Thoracic aorta endothelial cell (primary cell): ENCODE data around the gene MXD1. TPM values are rescaled to one million over a fixed set of nuclear protein-coding genes. Genes with fewer than 3 reads are reported as not detected.

ENCODE experiments used
- small RNA-seq: library from RNA; depleted of rRNA; stranded (forward); fragments of <200 nt; gene quantifications from one replicate; pipeline ENCODE3, GENCODE V24; 2012
- total RNA-seq: library from RNA; depleted of rRNA; stranded (reverse); fragments of >200 nt; gene quantifications from 2 replicates; pipeline ENCODE4 v1.2.3, GENCODE V29; 2012

The MXD1 gene
- total RNA-seq: 6.1 and 7.2 TPM in 2 replicates

GRCh38 chr2:69914950-69915945 is at the start of gene MXD1:
Gene MXD1 (plus strand): TSS chr2:69915109. CDS start chr2:69915331, 222 bp downstream.

GRCh38 chr2:69893684-69894551 is 21.0 kb upstream of the MXD1 start, which contains the start of gene SNRNP27:
Gene SNRNP27 (plus strand): TSS chr2:69893956. CDS start chr2:69893985, 29 bp downstream.

GRCh38 chr2:69961496-69961895 is 46.6 kb downstream of the MXD1 start, which contains the start of gene ASPRV1:
Gene ASPRV1 (minus strand): TSS chr2:69961631. CDS start chr2:69961436, 195 bp downstream.

Small RNAs within 50 kb of the gene (small RNA-seq; reads per million reads assigned to genes)
- not detected for gene RPL23AP92

Other genes starting within 250 kb of the MXD1 start
- 33.7 and 38.4 TPM in 2 replicates for gene ANXA4, start 173.0 kb upstream of the MXD1 start, total RNA-seq
- 16.0 and 18.5 TPM in 2 replicates for gene GMCL1, start 85.4 kb upstream of the MXD1 start, total RNA-seq
- 53.8 and 73.1 TPM in 2 replicates for gene SNRNP27, start 21.2 kb upstream of the MXD1 start, total RNA-seq
- 0.13 and 0.14 TPM in 2 replicates for gene ASPRV1, start 46.5 kb downstream of the MXD1 start, total RNA-seq
- 74.9 and 104 TPM in 2 replicates for gene PCBP1, start 172.4 kb downstream of the MXD1 start, total RNA-seq